ENCODE measurements around the gene LAIR2. TPM values are rescaled to one million over a fixed set of nuclear protein-coding genes. Genes with fewer than 3 reads are reported as not detected.

Gene LAIR2
- total RNA-seq, 1 experiment from 2014 or later: not detected

DNA sequence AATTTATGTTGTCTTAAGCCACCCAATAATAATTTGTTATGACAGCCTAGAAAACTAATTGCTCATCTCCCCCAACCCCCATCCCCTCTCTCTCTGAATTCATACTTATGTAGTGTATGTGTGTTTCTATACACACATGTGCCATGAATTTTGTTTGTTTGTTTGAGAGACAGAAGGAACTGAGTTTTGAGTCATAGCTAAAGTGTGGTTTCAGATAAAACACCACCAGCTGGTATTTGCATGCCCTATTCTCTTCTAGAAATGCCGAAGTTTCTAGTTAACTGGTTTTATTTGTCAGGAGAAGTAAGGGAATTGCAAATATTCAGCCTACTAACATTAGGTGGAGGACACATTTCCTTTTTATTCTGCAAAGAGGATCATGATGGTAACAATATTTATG is 53.6 kb downstream of the LAIR2 start:
- Mint-ChIP-seq H3K4me1 (ENCODE audit: low read depth, unreplicated experiment) (no peaks in the 10 kb centered on the region), H3K36me3 (ENCODE audit: insufficient read depth, unreplicated experiment) (no peaks in the 10 kb centered on the region), H3K9me3 (ENCODE audit: unreplicated experiment) (peaks cover 12% of the 10 kb centered on the region), H3K27ac (ENCODE audit: unreplicated experiment) (no peak overlapping the region), H3K4me3 (ENCODE audit: unreplicated experiment) (no peak overlapping the region), H3K27me3 (ENCODE audit: insufficient read depth, unreplicated experiment) (peaks cover 2% of the 10 kb centered on the region)
- TF ChIP-seq, protein P1, sequence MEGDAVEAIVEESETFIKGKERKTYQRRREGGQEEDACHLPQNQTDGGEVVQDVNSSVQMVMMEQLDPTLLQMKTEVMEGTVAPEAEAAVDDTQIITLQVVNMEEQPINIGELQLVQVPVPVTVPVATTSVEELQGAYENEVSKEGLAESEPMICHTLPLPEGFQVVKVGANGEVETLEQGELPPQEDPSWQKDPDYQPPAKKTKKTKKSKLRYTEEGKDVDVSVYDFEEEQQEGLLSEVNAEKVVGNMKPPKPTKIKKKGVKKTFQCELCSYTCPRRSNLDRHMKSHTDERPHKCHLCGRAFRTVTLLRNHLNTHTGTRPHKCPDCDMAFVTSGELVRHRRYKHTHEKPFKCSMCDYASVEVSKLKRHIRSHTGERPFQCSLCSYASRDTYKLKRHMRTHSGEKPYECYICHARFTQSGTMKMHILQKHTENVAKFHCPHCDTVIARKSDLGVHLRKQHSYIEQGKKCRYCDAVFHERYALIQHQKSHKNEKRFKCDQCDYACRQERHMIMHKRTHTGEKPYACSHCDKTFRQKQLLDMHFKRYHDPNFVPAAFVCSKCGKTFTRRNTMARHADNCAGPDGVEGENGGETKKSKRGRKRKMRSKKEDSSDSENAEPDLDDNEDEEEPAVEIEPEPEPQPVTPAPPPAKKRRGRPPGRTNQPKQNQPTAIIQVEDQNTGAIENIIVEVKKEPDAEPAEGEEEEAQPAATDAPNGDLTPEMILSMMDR (IDR thresholded peaks at IDR 0.05; ENCODE audit: insufficient read depth in 1 of 2, low read depth in 1 of 2, low read length in 1 of 2, severe bottlenecking in 1 of 2, unreplicated experiment in 1 of 2): no peak
- no peak overlapping the region for H3K4me3 ChIP-seq (ENCODE audit: low read depth, low read length)
- ChIA-PET POLR2A (no interaction called here), CTCF (no interaction called here)
- no peaks in the 10 kb centered on the region for H3K4me1 ChIP-seq
- H3K9me3 ChIP-seq: no peaks in the 10 kb centered on the region
- no peaks in the 10 kb centered on the region for H3K36me3 ChIP-seq (ENCODE audit: control insufficient read depth, insufficient read depth, low read length)
- intact Hi-C loops (cut with micrococcal nuclease; ENCODE audit: unreplicated experiment): no loop called here
- DNase-seq: no peak
- H3K27me3 ChIP-seq (replicated peaks; ENCODE audit: control insufficient read depth, insufficient read depth, low read length): no peaks in the 10 kb centered on the region
- no TSS peak for BruUV-seq (replicated peaks)

DNA sequence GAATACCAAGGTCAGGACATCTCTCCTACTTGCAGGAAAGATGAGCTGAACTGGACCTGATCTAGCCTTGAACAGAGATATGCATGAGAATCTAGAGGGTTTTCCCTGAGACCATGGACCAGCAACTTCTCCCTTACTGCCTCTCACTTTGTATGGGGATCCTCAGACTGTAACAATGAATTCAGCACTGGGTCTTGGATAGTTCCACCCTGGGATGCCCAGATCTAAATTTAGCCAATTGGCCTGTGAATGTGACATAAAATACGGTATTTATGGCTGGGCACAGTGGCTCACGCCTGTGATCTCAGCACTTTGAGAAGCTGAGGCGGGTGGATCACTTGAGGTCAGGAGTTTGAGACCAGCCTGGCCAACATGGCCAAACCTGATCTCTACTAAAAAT is 55.7 kb downstream of the LAIR2 start:
- Mint-ChIP-seq H3K27ac (ENCODE audit: unreplicated experiment) (no peak overlapping the region), H3K27me3 (ENCODE audit: insufficient read depth, unreplicated experiment) (peaks cover 4% of the 10 kb centered on the region), H3K4me1 (ENCODE audit: low read depth, unreplicated experiment) (no peaks in the 10 kb centered on the region), H3K9me3 (ENCODE audit: unreplicated experiment) (peaks cover 9% of the 10 kb centered on the region), H3K4me3 (ENCODE audit: unreplicated experiment) (no peak overlapping the region), H3K36me3 (ENCODE audit: insufficient read depth, unreplicated experiment) (no peaks in the 10 kb centered on the region)
- CTCF ChIA-PET: no interaction called here
- no TSS peak for BruUV-seq (replicated peaks)
- DNase-seq: no peak
- H3K4me3 ChIP-seq (ENCODE audit: low read depth, low read length): no peak overlapping the region
- intact Hi-C loops (cut with micrococcal nuclease; ENCODE audit: unreplicated experiment): no loop called here
- POLR2A ChIA-PET: no interaction called here
- no peaks in the 10 kb centered on the region for H3K9me3 ChIP-seq
- H3K4me1 ChIP-seq: no peaks in the 10 kb centered on the region
- TF ChIP-seq, protein P1 (IDR thresholded peaks at IDR 0.05; ENCODE audit: insufficient read depth in 1 of 2, low read depth in 1 of 2, low read length in 1 of 2, severe bottlenecking in 1 of 2, unreplicated experiment in 1 of 2): no peak
- H3K27me3 ChIP-seq (replicated peaks; ENCODE audit: control insufficient read depth, insufficient read depth, low read length): no peaks in the 10 kb centered on the region
- H3K36me3 ChIP-seq (ENCODE audit: control insufficient read depth, insufficient read depth, low read length): no peaks in the 10 kb centered on the region

Other genes starting within 250 kb of the LAIR2 start
- not detected in 2 replicates for gene LILRB5, start 245.6 kb upstream of the LAIR2 start, total RNA-seq (2022)
- not detected in 2 replicates for gene LILRB2, start 221.7 kb upstream of the LAIR2 start, total RNA-seq (2022)
- not detected in 2 replicates for gene LILRA5, start 189.7 kb upstream of the LAIR2 start, total RNA-seq (2022)
- gene LILRA4, start 163.7 kb upstream of the LAIR2 start, total RNA-seq (2022): not detected in 2 replicates
- gene LAIR1, start 137.9 kb upstream of the LAIR2 start, total RNA-seq (2022): not detected in 2 replicates
- gene TTYH1, start 87.4 kb upstream of the LAIR2 start, total RNA-seq (2022): not detected in 2 replicates
- 143 and 148 TPM in 2 replicates for gene LENG8, start 53.6 kb upstream of the LAIR2 start, total RNA-seq (2022)
- 6.7 and 6.9 TPM in 2 replicates for gene LENG9, start 39.1 kb upstream of the LAIR2 start, total RNA-seq (2022)
- gene CDC42EP5, start 29.5 kb upstream of the LAIR2 start, total RNA-seq (2022): 7.1 and 8.6 TPM in 2 replicates
- not detected in 2 replicates for gene LILRA2, start 71.0 kb downstream of the LAIR2 start, total RNA-seq (2022)
- not detected in 2 replicates for gene LILRA1, start 90.8 kb downstream of the LAIR2 start, total RNA-seq (2022)
- not detected in 2 replicates for gene LILRB1, start 127.7 kb downstream of the LAIR2 start, total RNA-seq (2022)
- not detected in 2 replicates for gene LILRB4, start 160.2 kb downstream of the LAIR2 start, total RNA-seq (2022)
- not detected in 2 replicates for gene KIR3DL3, start 221.6 kb downstream of the LAIR2 start, total RNA-seq (2022)
- gene KIR2DL3, start 235.7 kb downstream of the LAIR2 start, total RNA-seq (2022): not detected in 2 replicates